MCF 10A (cell line): ENCODE results near the gene PARP12. TPM values are rescaled to one million over a fixed set of nuclear protein-coding genes. Genes with fewer than 3 reads are reported as not detected.

Source experiments
- BruUV-seq: library from RNA; stranded (reverse); fragments of 400-500 nt; replicated peaks from 2 replicates; lab custom pipeline; 2021; lab: Mats Ljungman, UMichigan
- CTCF ChIA-PET: fragments of 300-600 bp; sonication (Branson Sonifier 250); formaldehyde crosslinking; extraction: SDS; loops from one replicate; lab custom pipeline; 2021; ENCODE audit warnings: antibody characterized with exemption, inconsistent platforms; lab: Yijun Ruan, JAX
- POLR2A ChIA-PET: fragments of 300-600, 350-650 bp; sonication (Branson Sonifier 250); formaldehyde crosslinking; extraction: SDS; loops from one replicate; lab custom pipeline; 2020; ENCODE audit warnings: antibody characterized with exemption, inconsistent platforms; lab: Yijun Ruan, JAX
- DNase-seq: peaks from one replicate; pipeline ENCODE4 v3.0.0-alpha.2; 2018; ENCODE audit not compliant: unreplicated experiment
- H3K27ac Mint-ChIP-seq: one replicate; pipeline ENCODE4 v1.8.0; 2022; ENCODE audit warnings: mild to moderate bottlenecking, low read depth, mixed read lengths; ENCODE audit not compliant: unreplicated experiment
- H3K27me3 Mint-ChIP-seq: one replicate; pipeline ENCODE4 v1.8.0; 2022; ENCODE audit warnings: mixed read lengths; ENCODE audit not compliant: insufficient read depth, unreplicated experiment
- H3K36me3 Mint-ChIP-seq: one replicate; pipeline ENCODE4 v1.8.0; 2022; ENCODE audit warnings: mild to moderate bottlenecking, moderate library complexity, mixed read lengths; ENCODE audit not compliant: insufficient read depth, unreplicated experiment
- H3K4me1 Mint-ChIP-seq: one replicate; pipeline ENCODE4 v1.8.0; 2022; ENCODE audit warnings: mixed read lengths; ENCODE audit not compliant: insufficient read depth, unreplicated experiment
- H3K4me3 Mint-ChIP-seq: one replicate; pipeline ENCODE4 v1.8.0; 2022; ENCODE audit warnings: mild to moderate bottlenecking, moderate library complexity, mixed read lengths; ENCODE audit not compliant: unreplicated experiment
- H3K9me3 Mint-ChIP-seq: one replicate; pipeline ENCODE4 v1.8.0; 2022; ENCODE audit warnings: mixed read lengths; ENCODE audit not compliant: unreplicated experiment
- intact Hi-C: fragments of 100-400 bp; cut with micrococcal nuclease; formaldehyde crosslinking; loops from 2 replicates; pipeline ENCODE4 v1.14.1; 2022
- total RNA-seq: library from RNA; stranded (reverse); gene quantifications from 2 replicates; pipeline ENCODE4 v1.2.3, GENCODE V29; 2022
- TF ChIP-seq, protein P1 (sequence below): fragments of 200-600 bp; IDR thresholded peaks from one replicate; pipeline ENCODE4 v1.8.0; 2022; ENCODE audit warnings: antibody characterized with exemption, mild to moderate bottlenecking; ENCODE audit not compliant: unreplicated experiment

Gene PARP12
- total RNA-seq, 1 experiment from 2014 or later, result 35.0 TPM

DNA sequence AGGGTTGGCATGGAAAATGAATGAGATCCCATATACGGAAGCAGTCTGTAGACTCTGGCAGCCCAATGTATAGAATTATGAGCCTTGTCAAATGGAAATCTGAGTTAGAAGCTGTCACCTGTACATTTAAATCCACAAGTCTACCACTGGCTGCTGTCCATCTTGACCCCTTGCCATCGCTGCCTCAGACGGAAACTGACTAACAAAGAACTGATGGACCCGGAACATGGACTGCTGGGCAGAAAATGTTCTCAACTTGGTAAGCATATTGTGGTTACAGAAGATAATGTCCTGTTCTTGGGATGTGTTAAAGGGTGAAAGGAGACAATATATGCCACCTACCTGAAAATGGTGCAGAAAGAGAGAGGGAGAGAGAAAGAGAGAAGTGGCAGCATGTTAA, 37.5 kb downstream of the PARP12 start:
- no peak for DNase-seq
- TF ChIP-seq, protein P1, sequence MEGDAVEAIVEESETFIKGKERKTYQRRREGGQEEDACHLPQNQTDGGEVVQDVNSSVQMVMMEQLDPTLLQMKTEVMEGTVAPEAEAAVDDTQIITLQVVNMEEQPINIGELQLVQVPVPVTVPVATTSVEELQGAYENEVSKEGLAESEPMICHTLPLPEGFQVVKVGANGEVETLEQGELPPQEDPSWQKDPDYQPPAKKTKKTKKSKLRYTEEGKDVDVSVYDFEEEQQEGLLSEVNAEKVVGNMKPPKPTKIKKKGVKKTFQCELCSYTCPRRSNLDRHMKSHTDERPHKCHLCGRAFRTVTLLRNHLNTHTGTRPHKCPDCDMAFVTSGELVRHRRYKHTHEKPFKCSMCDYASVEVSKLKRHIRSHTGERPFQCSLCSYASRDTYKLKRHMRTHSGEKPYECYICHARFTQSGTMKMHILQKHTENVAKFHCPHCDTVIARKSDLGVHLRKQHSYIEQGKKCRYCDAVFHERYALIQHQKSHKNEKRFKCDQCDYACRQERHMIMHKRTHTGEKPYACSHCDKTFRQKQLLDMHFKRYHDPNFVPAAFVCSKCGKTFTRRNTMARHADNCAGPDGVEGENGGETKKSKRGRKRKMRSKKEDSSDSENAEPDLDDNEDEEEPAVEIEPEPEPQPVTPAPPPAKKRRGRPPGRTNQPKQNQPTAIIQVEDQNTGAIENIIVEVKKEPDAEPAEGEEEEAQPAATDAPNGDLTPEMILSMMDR, result no peak
- Mint-ChIP-seq H3K27me3 (no peaks in the 10 kb centered on the region), H3K9me3 (no peaks in the 10 kb centered on the region), H3K27ac (no peak overlapping the region), H3K4me3 (no peak overlapping the region), H3K36me3 (peaks cover 44% of the 10 kb centered on the region), H3K4me1 (no peaks in the 10 kb centered on the region)
- CTCF ChIA-PET, result no interaction called here
- intact Hi-C loops, result no loop called here
- POLR2A ChIA-PET, result no interaction called here
- no TSS peak for BruUV-seq

GRCh38 chr7:140024585-140024984, 38.2 kb downstream of the PARP12 start:
- Mint-ChIP-seq H3K4me1 (no peaks in the 10 kb centered on the region), H3K27ac (no peak overlapping the region), H3K9me3 (no peaks in the 10 kb centered on the region), H3K4me3 (no peak overlapping the region), H3K36me3 (peaks cover 44% of the 10 kb centered on the region), H3K27me3 (no peaks in the 10 kb centered on the region)
- CTCF ChIA-PET, result no interaction called here
- BruUV-seq, result no TSS peak
- POLR2A ChIA-PET, result no interaction called here
- intact Hi-C loops, result no loop called here
- TF ChIP-seq, protein P1, result no peak
- no peak for DNase-seq

DNA sequence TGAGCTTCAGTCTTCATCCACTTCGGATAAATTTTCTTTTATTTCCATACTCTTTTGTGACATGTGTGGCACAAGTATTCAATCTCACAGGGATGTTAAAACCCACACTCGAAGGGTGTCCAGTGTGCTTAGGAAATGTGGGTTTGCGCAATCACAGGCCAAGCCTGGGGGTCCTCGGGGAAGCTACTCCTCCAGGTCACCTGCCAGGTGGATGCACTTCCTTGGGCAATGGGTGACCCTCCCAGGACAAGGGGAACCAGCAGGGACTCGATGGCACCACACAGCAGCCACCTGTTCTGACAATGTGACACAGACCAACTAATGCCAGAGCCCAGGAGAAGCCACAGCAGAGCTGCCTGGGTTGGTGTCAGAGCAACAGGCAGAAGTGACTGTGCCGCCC, 39.0 kb downstream of the PARP12 start:
- TSS peak; percentile 48 for BruUV-seq
- no peak for DNase-seq
- no peaks in the 10 kb centered on the region for H3K27me3 Mint-ChIP-seq
- intact Hi-C loops, result no loop called here
- ChIA-PET POLR2A (no interaction called here), CTCF (no interaction called here)
- H3K9me3 Mint-ChIP-seq, result no peaks in the 10 kb centered on the region
- TF ChIP-seq, protein P1, result no peak
- H3K27ac Mint-ChIP-seq, result no peak overlapping the region
- no peak overlapping the region for H3K4me3 Mint-ChIP-seq
- no peaks in the 10 kb centered on the region for H3K4me1 Mint-ChIP-seq
- H3K36me3 Mint-ChIP-seq, result peaks cover 36% of the 10 kb centered on the region

- peak; percentile 29 for DNase-seq
- POLR2A ChIA-PET, result interaction anchor here (0.6 kb wide), 1 partner anchor 972 kb away, joined by 3 read pairs; no protein-coding TSS in a partner anchor
Measured at GRCh38 chr7:140022582-140023211, 40.1 kb downstream of the PARP12 start.

More at GRCh38 chr7:140022582-140023211, 40.1 kb downstream of the PARP12 start:
- H3K9me3 Mint-ChIP-seq, result no peaks in the 10 kb centered on the region
- H3K36me3 Mint-ChIP-seq, result peaks cover 31% of the 10 kb centered on the region
- no peaks in the 10 kb centered on the region for H3K4me1 Mint-ChIP-seq
- no TSS peak for BruUV-seq
- intact Hi-C loops, result no loop called here
- no peak overlapping the region for H3K27ac Mint-ChIP-seq
- H3K27me3 Mint-ChIP-seq, result no peaks in the 10 kb centered on the region
- no peak overlapping the region for H3K4me3 Mint-ChIP-seq
- TF ChIP-seq, protein P1, result no peak
- CTCF ChIA-PET, result interaction anchor here (0.6 kb wide), 2 partner anchors 20 to 28 kb away, joined by 4 read pairs; no protein-coding TSS in a partner anchor
